Measurements from ENCODE around the gene FADS6. TPM values are rescaled to one million over a fixed set of nuclear protein-coding genes. Genes with fewer than 3 reads are reported as not detected.
A peak's percentile ranks its signal among the peaks of the same experiment; 100 is the strongest.

FADS6 gene
- total and polyA plus RNA-seq, 2 donors (not counting 3 experiments of a cell fraction or from before 2014, with no cell fraction given): not detected

DNA sequence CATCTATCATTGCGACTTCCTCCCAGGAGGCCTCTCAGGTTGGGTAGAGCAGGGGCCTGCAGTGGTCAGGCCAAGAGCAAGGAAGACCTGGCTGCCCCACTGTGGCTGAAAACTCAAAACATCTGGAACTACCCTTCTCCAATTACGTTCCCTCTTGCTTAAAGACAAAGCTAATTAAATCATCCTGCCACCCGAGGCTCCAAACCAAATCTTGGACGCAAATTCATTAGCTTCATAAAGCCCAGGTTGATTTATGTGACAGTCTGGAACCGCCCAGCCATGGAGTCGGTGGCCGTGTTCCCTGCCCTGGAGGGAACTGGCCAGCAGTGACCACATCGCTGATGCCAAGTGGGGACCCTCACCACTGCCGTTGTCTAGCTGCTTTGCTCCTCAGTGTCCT lies 55.2 kb downstream of the FADS6 start:
- dilution Hi-C loops (cut with MboI; ENCODE audit: extremely low pct_ligation_motif_present, low sequenced_read_pairs): no loop called here
- BruUV-seq (replicated peaks): TSS peak; percentile 19
- Histone ChIP-seq H3K27me3 (ENCODE audit: control insufficient read depth in 2 of 2, insufficient read depth in 2 of 2, low read length in 2 of 2) (no peaks in the 10 kb centered on the region), H3K79me2 (ENCODE audit: control insufficient read depth, insufficient read depth, low read length) (no peaks in the 10 kb centered on the region), H4K20me1 (replicated peaks; ENCODE audit: control insufficient read depth, extremely low read depth, insufficient read depth, low read length) (no peaks in the 10 kb centered on the region), H3K27ac (ENCODE audit: insufficient read depth, low read depth, low read length) (no peak overlapping the region), H2AFZ (ENCODE audit: low read depth, low read length) (no peak overlapping the region), H3K9ac (replicated peaks; ENCODE audit: extremely low read depth, insufficient read depth, low read length) (no peak overlapping the region), H3K9me3 (replicated peaks; ENCODE audit: control insufficient read depth, insufficient read depth, low read length) (no peaks in the 10 kb centered on the region), H3K36me3 (ENCODE audit: control insufficient read depth in 2 of 2, extremely low read depth in 1 of 2, insufficient read depth in 2 of 2, low read length in 2 of 2) (no peaks in the 10 kb centered on the region), H3K4me2 (ENCODE audit: insufficient read depth, low read length) (no peak overlapping the region), H3K4me1 (ENCODE audit: control insufficient read depth, extremely low read depth, insufficient read depth, low read length) (no peaks in the 10 kb centered on the region), H3K4me3 (replicated peaks in 1 of 3; ENCODE audit: insufficient read depth in 1 of 3, low read depth in 1 of 3, low read length in 3 of 3) (no peak overlapping the region), H3K9me1 (replicated peaks; ENCODE audit: control insufficient read depth, extremely low read depth, insufficient read depth, low read length) (no peaks in the 10 kb centered on the region)
- FAIRE-seq (no peak), DNase-seq (ENCODE audit: low read depth, low spot score) (no peak)
- intact Hi-C loops (cut with micrococcal nuclease): no loop called here
- CTCF ChIA-PET: interaction anchor here (1.0 to 11.7 kb wide), 2 partner anchors 16 to 23 kb away, joined by 3 to 227 read pairs; partner anchors contain the start of gene GRIN2C
- TF ChIP-seq POLR2A (IDR thresholded peaks at IDR 0.05; ENCODE audit: low read depth, low read length) (no peak), JUN (IDR thresholded peaks at IDR 0.05; ENCODE audit: borderline replicate concordance, insufficient read depth, insufficient read length, low read depth) (no peak), FOS (IDR thresholded peaks at IDR 0.05; ENCODE audit: borderline replicate concordance, insufficient read depth, low read length) (no peak), POLR2AphosphoS5 (IDR thresholded peaks at IDR 0.05; ENCODE audit: insufficient read depth, low read depth, low read length) (no peak), MYC (IDR thresholded peaks at IDR 0.05; ENCODE audit: low read depth, low read length) (no peak), EZH2 (IDR thresholded peaks at IDR 0.05; ENCODE audit: borderline replicate concordance, low read depth, low read length, severe bottlenecking) (no peak), GATA2 (IDR thresholded peaks at IDR 0.05; ENCODE audit: insufficient read depth, insufficient read length, low read depth, low read length) (no peak)
- TF ChIP-seq, protein P1, sequence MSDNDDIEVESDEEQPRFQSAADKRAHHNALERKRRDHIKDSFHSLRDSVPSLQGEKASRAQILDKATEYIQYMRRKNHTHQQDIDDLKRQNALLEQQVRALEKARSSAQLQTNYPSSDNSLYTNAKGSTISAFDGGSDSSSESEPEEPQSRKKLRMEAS (IDR thresholded peaks at IDR 0.05; ENCODE audit: insufficient read depth, insufficient read length): no peak
- TF ChIP-seq, protein P2, sequence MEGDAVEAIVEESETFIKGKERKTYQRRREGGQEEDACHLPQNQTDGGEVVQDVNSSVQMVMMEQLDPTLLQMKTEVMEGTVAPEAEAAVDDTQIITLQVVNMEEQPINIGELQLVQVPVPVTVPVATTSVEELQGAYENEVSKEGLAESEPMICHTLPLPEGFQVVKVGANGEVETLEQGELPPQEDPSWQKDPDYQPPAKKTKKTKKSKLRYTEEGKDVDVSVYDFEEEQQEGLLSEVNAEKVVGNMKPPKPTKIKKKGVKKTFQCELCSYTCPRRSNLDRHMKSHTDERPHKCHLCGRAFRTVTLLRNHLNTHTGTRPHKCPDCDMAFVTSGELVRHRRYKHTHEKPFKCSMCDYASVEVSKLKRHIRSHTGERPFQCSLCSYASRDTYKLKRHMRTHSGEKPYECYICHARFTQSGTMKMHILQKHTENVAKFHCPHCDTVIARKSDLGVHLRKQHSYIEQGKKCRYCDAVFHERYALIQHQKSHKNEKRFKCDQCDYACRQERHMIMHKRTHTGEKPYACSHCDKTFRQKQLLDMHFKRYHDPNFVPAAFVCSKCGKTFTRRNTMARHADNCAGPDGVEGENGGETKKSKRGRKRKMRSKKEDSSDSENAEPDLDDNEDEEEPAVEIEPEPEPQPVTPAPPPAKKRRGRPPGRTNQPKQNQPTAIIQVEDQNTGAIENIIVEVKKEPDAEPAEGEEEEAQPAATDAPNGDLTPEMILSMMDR (IDR thresholded peaks at IDR 0.05; ENCODE audit: extremely low read depth in 1 of 2, insufficient read depth in 1 of 2, low read depth in 1 of 2, low read length in 2 of 2): no peak
- POLR2A ChIA-PET: interaction anchor here (1.0 kb wide), 1 partner anchor 12 kb away, joined by 3 read pairs; no protein-coding TSS in a partner anchor

All from endothelial cell of umbilical vein (primary cell).